H1 (cell line): ENCODE results near the gene FAM167B. TPM values are rescaled to one million over a fixed set of nuclear protein-coding genes. Genes with fewer than 3 reads are reported as not detected.

Experiments used
- CTCF ChIA-PET: fragments of 300-600 bp; sonication (Branson Sonifier 250); formaldehyde crosslinking; loops from one replicate; lab custom pipeline; 2021; ENCODE audit not compliant: partially characterized antibody; lab: Charles Lee
- POLR2A ChIA-PET: fragments of 300-600 bp; sonication (Branson Sonifier 250); formaldehyde crosslinking; loops from one replicate; lab custom pipeline; 2021; ENCODE audit warnings: inconsistent platforms; ENCODE audit not compliant: partially characterized antibody; lab: Charles Lee
- DNase-seq, 2 experiments: peaks; one replicate each; pipeline versions ENCODE4 v3.0.0 to v3.0.0-alpha.2; 2010 to 2022; ENCODE audit warnings: low spot score in 2 of 2, low read depth in 1 of 2, mixed read lengths in 1 of 2
- FAIRE-seq: peaks from 2 replicates; lab custom pipeline; 2011; peaks lifted over from hg19 to GRCh38; lab: Jason Lieb, UNC
- H2AFZ ChIP-seq: 2 replicates; pipeline ENCODE4 v1.8.1; 2012; ENCODE audit warnings: low read length, inconsistent platforms
- H2AK5ac ChIP-seq: 2 replicates; pipeline ENCODE4 v1.6.1; 2013; ENCODE audit warnings: low read depth, low read length
- H2BK120ac ChIP-seq: replicated peaks from 2 replicates; pipeline ENCODE3; 2013; ENCODE audit warnings: low read depth, low read length, inconsistent platforms
- H2BK12ac ChIP-seq: 2 replicates; pipeline ENCODE4 v1.6.1; 2013; ENCODE audit warnings: low read depth, low read length
- H2BK15ac ChIP-seq: 2 replicates; pipeline ENCODE4 v1.6.1; 2013; ENCODE audit warnings: low read length
- H2BK20ac ChIP-seq: 2 replicates; pipeline ENCODE4 v1.6.1; 2013; ENCODE audit warnings: low read length
- H2BK5ac ChIP-seq: 2 replicates; pipeline ENCODE4 v1.6.1; 2013; ENCODE audit warnings: low read depth, low read length
- H3K14ac ChIP-seq: 2 replicates; pipeline ENCODE4 v1.6.1; 2013; ENCODE audit warnings: inconsistent platforms; ENCODE audit not compliant: insufficient read length
- H3K18ac ChIP-seq: 2 replicates; pipeline ENCODE4 v1.6.1; 2013; ENCODE audit warnings: low read length; ENCODE audit errors: extremely low read depth
- H3K23ac ChIP-seq: 2 replicates; pipeline ENCODE4 v1.6.1; 2013; ENCODE audit warnings: inconsistent platforms; ENCODE audit not compliant: insufficient read length
- H3K23me2 ChIP-seq: 2 replicates; pipeline ENCODE4 v1.6.1; 2013; ENCODE audit warnings: low read depth, low read length
- H3K27ac ChIP-seq: 2 replicates; pipeline ENCODE4 v1.6.1; 2011; ENCODE audit warnings: low read depth, low read length, inconsistent platforms
- H3K27me3 ChIP-seq, 4 experiments: replicated peaks in 1 of 4; 1 replicate in 1 of 4; 2 replicates in 3 of 4; pipeline versions ENCODE4 v1.6.1 to v1.8.1; 2011 to 2013; ENCODE audit warnings: low read length in 3 of 4, mild to moderate bottlenecking in 3 of 4, inconsistent platforms in 2 of 4, mixed read lengths in 2 of 4, moderate library complexity in 1 of 4; ENCODE audit not compliant: control insufficient read depth in 3 of 4, insufficient read depth in 3 of 4; ENCODE audit errors: extremely low read depth in 1 of 4
- H3K36me3 ChIP-seq, 4 experiments: 2 replicates each; pipeline versions ENCODE4 v1.6.1 to v1.8.1; 2011 to 2013; ENCODE audit warnings: mild to moderate bottlenecking in 4 of 4, low read length in 3 of 4, moderate library complexity in 2 of 4, control low read depth in 1 of 4, inconsistent platforms in 1 of 4; ENCODE audit not compliant: insufficient read depth in 4 of 4, control insufficient read depth in 2 of 4
- H3K4ac ChIP-seq: replicated peaks from 2 replicates; pipeline ENCODE3; 2013; ENCODE audit warnings: low read length, low read depth, mixed read lengths, inconsistent platforms; ENCODE audit not compliant: insufficient read length
- H3K4me1 ChIP-seq, 4 experiments: replicated peaks in 1 of 4; 1 replicate in 1 of 4; 2 replicates in 3 of 4; pipeline versions ENCODE4 v1.6.1 to v1.8.1; 2011 to 2013; ENCODE audit warnings: low read length in 3 of 4, inconsistent platforms in 2 of 4, mixed read lengths in 1 of 4; ENCODE audit not compliant: insufficient read depth in 4 of 4, control insufficient read depth in 3 of 4
- H3K4me2 ChIP-seq, 2 experiments: 2 replicates each; pipeline versions ENCODE4 v1.6.1 to v1.8.1; 2011 to 2013; ENCODE audit warnings: low read depth in 2 of 2, low read length in 2 of 2, control low read depth in 1 of 2, inconsistent platforms in 1 of 2, mild to moderate bottlenecking in 1 of 2; ENCODE audit not compliant: insufficient read depth in 1 of 2
- H3K4me3 ChIP-seq, 4 experiments: fragments of 200-600, 300-600 bp in 1 of 4; sonication (generic), shearing (Covaris generic), sonication (Bioruptor Twin) in 1 of 4; 2 replicates each; pipeline versions ENCODE4 v1.5.1 to v1.8.1; 2011 to 2016; ENCODE audit warnings: low read length in 4 of 4, low read depth in 3 of 4, control low read depth in 2 of 4, inconsistent platforms in 2 of 4, mild to moderate bottlenecking in 2 of 4, mixed read lengths in 1 of 4, moderate library complexity in 1 of 4; ENCODE audit not compliant: insufficient read depth in 2 of 4; ENCODE audit errors: extremely low read depth in 1 of 4
- H3K56ac ChIP-seq: replicated peaks from 2 replicates; pipeline ENCODE3; 2013; ENCODE audit warnings: low read depth, mild to moderate bottlenecking, mixed read lengths, low read length, inconsistent platforms; ENCODE audit not compliant: insufficient read length
- H3K79me1 ChIP-seq: 2 replicates; pipeline ENCODE4 v1.6.1; 2013; ENCODE audit warnings: low read depth, low read length, control low read depth
- H3K79me2 ChIP-seq, 2 experiments: 2 replicates each; pipeline versions ENCODE4 v1.6.1 to v1.8.1; 2012 to 2013; ENCODE audit warnings: low read length in 2 of 2, mild to moderate bottlenecking in 2 of 2, inconsistent platforms in 1 of 2; ENCODE audit not compliant: insufficient read depth in 2 of 2, control insufficient read depth in 1 of 2
- H3K9ac ChIP-seq, 4 experiments: replicated peaks in 1 of 4; 1 replicate in 1 of 4; 2 replicates in 3 of 4; pipeline versions ENCODE4 v1.6.1 to v1.8.1; 2011 to 2013; ENCODE audit warnings: low read depth in 3 of 4, low read length in 3 of 4, control low read depth in 2 of 4, mild to moderate bottlenecking in 2 of 4, moderate library complexity in 2 of 4, inconsistent platforms in 1 of 4; ENCODE audit errors: extremely low read depth in 1 of 4
- H3K9me3 ChIP-seq, 2 experiments: 2 replicates each; pipeline versions ENCODE4 v1.6.1 to v1.8.1; 2012 to 2013; ENCODE audit warnings: mild to moderate bottlenecking in 2 of 2, moderate library complexity in 2 of 2, control low read depth in 1 of 2, inconsistent platforms in 1 of 2, low read depth in 1 of 2, low read length in 1 of 2, mixed read lengths in 1 of 2; ENCODE audit not compliant: insufficient read depth in 2 of 2
- H4K20me1 ChIP-seq, 2 experiments: replicated peaks in 1 of 2; 2 replicates each; pipeline versions ENCODE3 to v1.8.1; 2011 to 2013; ENCODE audit warnings: inconsistent platforms in 2 of 2, low read length in 2 of 2, mild to moderate bottlenecking in 1 of 2; ENCODE audit not compliant: insufficient read depth in 2 of 2, control insufficient read depth in 1 of 2
- H4K5ac ChIP-seq: 2 replicates; pipeline ENCODE4 v1.6.1; 2013; ENCODE audit warnings: low read length, low read depth, mixed read lengths, inconsistent platforms; ENCODE audit not compliant: insufficient read length
- H4K8ac ChIP-seq: 2 replicates; pipeline ENCODE4 v1.8.0; 2013; ENCODE audit warnings: mild to moderate bottlenecking, moderate library complexity, low read length, inconsistent platforms; ENCODE audit not compliant: insufficient read depth; ENCODE audit errors: extremely low read depth
- H4K91ac ChIP-seq: replicated peaks from 2 replicates; pipeline ENCODE3; 2013; ENCODE audit warnings: low read length, mixed read lengths, inconsistent platforms; ENCODE audit not compliant: insufficient read length
- BRCA1 ChIP-seq: IDR thresholded peaks from 2 replicates; pipeline ENCODE4 v1.6.1; 2012; ENCODE audit warnings: low read depth, low read length, improper control_type of control experiment
- CBX5 ChIP-seq: fragments of 300-800, 300-1000 bp; sonication (generic); IDR thresholded peaks from 2 replicates; pipeline ENCODE4 v1.7.1; 2016; ENCODE audit warnings: antibody characterized with exemption, low read length, low read depth
- CEBPB ChIP-seq: IDR thresholded peaks from 2 replicates; pipeline ENCODE4 v1.6.1; 2012; ENCODE audit warnings: low read depth, low read length
- CREB1 ChIP-seq: IDR thresholded peaks from 2 replicates; pipeline ENCODE4 v1.6.1; 2012; ENCODE audit warnings: inconsistent platforms
- JUND ChIP-seq: IDR thresholded peaks from 2 replicates; pipeline ENCODE4 v1.6.1; 2011; ENCODE audit warnings: mild to moderate bottlenecking, improper control_type of control experiment, low read length
- MAX ChIP-seq: IDR thresholded peaks from 2 replicates; pipeline ENCODE4 v1.6.1; 2012; ENCODE audit warnings: inconsistent platforms
- WGBS, 2 experiments: shearing (Covaris generic) in 1 of 2; methylation state at CpG; one replicate each; pipeline versions ENCODE4 v1.1.6 to v1.1.7; 2013 to 2015; ENCODE audit warnings: low lambda C conversion rate in 2 of 2, mixed read lengths in 2 of 2, inconsistent platforms in 1 of 2, low coverage in 1 of 2, missing lambda C conversion rate in 1 of 2; ENCODE audit not compliant: insufficient replicate concordance in 2 of 2, insufficient coverage in 1 of 2, insufficient read length in 1 of 2; ENCODE audit errors: extremely low coverage in 1 of 2, missing lambda C conversion rate in 1 of 2; 5-methylcytosine and 5-hydroxymethylcytosine counted together
- polyA plus RNA-seq, 7 experiments: library from polyadenylated mRNA; depleted of rRNA in 3 of 7; stranded (reverse) in 5 of 7; unstranded in 2 of 7; fragments of >200 nt in 5 of 7; fragments of 200-250 nt in 2 of 7; gene quantifications; 1 replicate in 5 of 7; 2 replicates in 1 of 7; 4 replicates in 1 of 7; pipeline versions ENCODE4 v1.2.1 to v1.2.3, GENCODE V29; 2011 to 2013; ENCODE audit warnings: missing spikeins in 2 of 7, mixed read lengths in 2 of 7
- total RNA-seq: library from RNA; stranded (reverse); fragmentation: NEBNext Ultra II Directional; extraction: Animal tissue kit (Norgen Biotek cat#: 25700); gene quantifications from 2 replicates; pipeline ENCODE4 v1.2.1, GENCODE V29; 2021

The FAM167B gene
- total and polyA plus RNA-seq, 2 of the 8 experiments (the other 6 are each of a cell fraction or from before 2014, with no cell fraction given), result 2.8 to 3.9 TPM

- no peak overlapping the region for H2AFZ ChIP-seq
- peaks cover 19 to 44% (median 32%) of the 10 kb centered on the region in 4 experiments for H3K36me3 ChIP-seq
- no peak overlapping the region for H2BK15ac ChIP-seq
- 93% methylated on average over 4 of the region's 4 CpGs; no CpG with 5 or more reads in 1 of the 2 experiments for WGBS, 2 experiments
- no peak overlapping the region for H4K91ac ChIP-seq
- no peak overlapping the region for H3K14ac ChIP-seq
- H3K9ac ChIP-seq, result no peak overlapping the region
- H4K5ac ChIP-seq, result no peak overlapping the region
- H3K4me3 ChIP-seq, result no peak overlapping the region
- no peak overlapping the region for H3K4me2 ChIP-seq
- H3K4ac ChIP-seq, result no peak overlapping the region
- H2BK120ac ChIP-seq, result no peak overlapping the region
- H3K79me2 ChIP-seq, result peaks cover 0 to 24% of the 10 kb centered on the region in 2 experiments; a peak in 3 of 4 replicates
- peaks cover 0 to 7% of the 10 kb centered on the region in 2 experiments for H4K20me1 ChIP-seq
- TF ChIP-seq CBX5 (no peak), CREB1 (no peak), JUND (no peak), BRCA1 (no peak), CEBPB (no peak), MAX (no peak)
- H3K18ac ChIP-seq, result no peak overlapping the region
- no peak overlapping the region for H2BK12ac ChIP-seq
- FAIRE-seq (no peak), DNase-seq (no peak)
- no peak overlapping the region for H3K23ac ChIP-seq
- H2AK5ac ChIP-seq, result no peak overlapping the region
- H2BK20ac ChIP-seq, result no peak overlapping the region
- peaks cover 8% of the 10 kb centered on the region; the same call in 1 of the 2 replicates for H3K23me2 ChIP-seq
- peaks cover 0 to 7% (median 2%) of the 10 kb centered on the region in 4 experiments; a peak in 3 of 7 replicates for H3K4me1 ChIP-seq
- POLR2A ChIA-PET, result interaction anchor here (1.3 to 8.0 kb wide), 5 partner anchors 10 to 129 kb away, joined by 3 to 52 read pairs (median 4); partner anchors contain the start of gene MARCKSL1
- H4K8ac ChIP-seq, result no peak overlapping the region
- H3K9me3 ChIP-seq, result no peaks in the 10 kb centered on the region
- H3K27me3 ChIP-seq, result no peaks in the 10 kb centered on the region
- no peak overlapping the region for H2BK5ac ChIP-seq
- no peak overlapping the region for H3K27ac ChIP-seq
- H3K56ac ChIP-seq, result no peak overlapping the region
- 0 out of 2 replicates have a peak, but pooled peaks cover 2% of the 10 kb centered on the region for H3K79me1 ChIP-seq
- CTCF ChIA-PET, result interaction anchor here (1.0 to 6.8 kb wide), 8 partner anchors 9 to 108 kb away, joined by 3 to 38 read pairs (median 3); partner anchors contain the start of gene FAM167B
Measured at GRCh38 chr1:32224285-32224684, 22.7 kb upstream of the FAM167B start.
